Measurements from ENCODE around the gene GTF2A1.

DNA sequence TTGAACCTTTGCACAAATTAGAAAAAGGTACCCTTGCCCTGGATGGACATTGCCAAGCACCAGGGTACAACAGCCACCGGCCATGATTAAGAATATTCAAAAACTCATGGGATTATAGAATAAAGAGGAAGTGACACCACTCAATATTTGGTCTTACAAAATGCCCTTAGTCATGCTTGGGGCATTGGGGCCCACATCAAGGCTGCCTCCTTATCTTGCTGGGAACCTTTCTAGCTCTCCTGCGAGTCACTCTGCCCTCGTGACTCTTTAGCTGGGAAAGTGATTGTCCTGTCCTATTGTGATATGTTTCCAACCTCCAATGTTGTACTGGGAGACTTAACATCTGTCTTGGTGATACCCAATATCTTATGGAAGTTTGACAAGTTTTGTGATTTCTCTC, 57.8 kb downstream of the GTF2A1 start:
- TF ChIP-seq EZH2phosphoT487 (IDR thresholded peaks at IDR 0.05; ENCODE audit: insufficient read depth, low read depth) (no peak), EZH2 (IDR thresholded peaks at IDR 0.05; ENCODE audit: insufficient read depth, poor library complexity, severe bottlenecking) (no peak)
